ENCODE data around the gene TMTC2.
A peak's percentile ranks its signal among the peaks of the same experiment; 100 is the strongest.

TMTC2 gene

DNA sequence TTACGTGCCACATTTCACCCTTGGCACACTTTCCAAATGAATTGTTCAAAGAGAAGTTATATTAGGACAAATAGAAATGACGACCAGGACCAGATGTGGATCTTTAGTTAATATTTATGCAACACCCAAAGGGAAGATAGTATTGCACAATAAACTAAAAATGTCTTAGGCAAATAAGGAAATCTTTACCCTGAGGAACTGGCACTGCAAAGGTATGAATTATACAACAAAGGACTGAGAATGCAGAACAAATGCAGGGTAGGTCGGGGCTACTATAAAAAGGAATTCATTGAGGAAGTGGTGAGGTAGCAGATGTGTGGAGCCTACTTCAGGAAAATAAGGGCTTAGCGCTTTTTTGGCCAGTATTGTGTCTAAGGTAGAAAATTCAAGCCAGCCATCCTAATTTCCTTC, 3.9 kb upstream of the TMTC2 start:
- no peak for DNase-seq

DNA sequence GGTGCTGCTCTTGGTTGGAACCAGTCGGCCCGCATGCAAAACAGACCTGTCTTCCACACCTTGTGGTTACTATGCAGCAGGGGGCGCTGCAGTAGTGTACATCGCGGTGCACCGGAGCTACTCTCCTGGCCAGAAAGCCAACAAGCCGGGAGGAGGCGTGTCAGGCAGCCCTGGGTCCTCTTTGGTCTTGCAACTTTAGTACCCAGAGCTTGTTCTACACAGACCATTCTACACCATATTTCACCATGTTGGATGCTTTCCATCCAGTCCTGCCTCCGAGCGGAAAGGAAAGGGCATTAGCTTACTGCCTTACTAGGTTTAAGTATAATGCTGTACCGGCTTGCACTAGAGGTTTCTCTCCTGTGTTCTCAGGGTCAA, 927 bp upstream of the TMTC2 start:
- DNase-seq = peak; percentile 75

DNA sequence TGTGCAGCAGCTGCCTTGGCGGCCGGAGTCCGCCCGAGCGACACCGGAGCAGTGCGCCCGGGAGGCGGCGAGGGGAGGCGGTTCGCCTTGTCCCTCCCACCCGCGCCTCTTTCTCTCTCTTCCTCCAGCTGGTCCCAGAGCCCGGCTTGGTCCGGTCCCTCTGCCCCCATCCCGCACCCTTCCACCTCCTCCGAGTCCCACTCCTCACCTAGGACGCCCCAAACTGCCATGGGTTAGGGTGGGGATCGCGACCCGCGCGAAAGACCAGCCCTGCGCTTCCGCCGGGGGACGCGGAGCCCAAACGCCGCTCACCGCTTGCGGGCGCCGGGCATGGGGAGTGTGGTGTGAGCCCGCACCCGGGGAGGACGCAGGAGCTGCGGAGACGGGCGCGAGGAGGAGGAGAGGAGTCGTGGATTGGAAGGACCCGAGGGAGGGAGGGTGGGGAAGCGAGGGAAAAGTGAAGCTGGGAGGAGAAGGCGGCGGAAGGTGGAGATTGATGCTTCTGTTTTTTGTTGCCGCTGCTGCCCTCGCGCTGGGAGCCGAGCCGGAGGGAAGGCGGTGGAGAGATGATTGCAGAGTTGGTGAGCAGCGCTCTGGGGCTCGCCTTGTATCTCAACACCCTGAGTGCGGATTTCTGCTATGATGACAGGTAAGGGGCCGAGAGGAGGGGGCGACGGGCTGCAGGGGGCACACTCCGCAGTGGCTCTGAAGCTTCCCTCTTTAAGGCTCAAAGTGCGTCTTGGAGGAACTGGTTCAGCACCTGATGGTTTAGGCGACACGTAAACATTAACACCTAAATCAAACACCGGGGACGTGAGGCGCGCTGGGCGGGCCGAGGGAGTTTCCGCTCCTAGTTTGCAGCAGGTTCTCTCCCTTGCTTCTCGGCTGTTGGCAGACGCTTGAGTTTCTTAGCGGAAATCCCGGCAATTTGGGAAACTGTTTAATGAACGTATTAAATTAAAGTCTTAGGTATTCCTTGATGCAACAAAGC, 610 bp downstream of the TMTC2 start:
- DNase-seq = peak; percentile 31

DNA sequence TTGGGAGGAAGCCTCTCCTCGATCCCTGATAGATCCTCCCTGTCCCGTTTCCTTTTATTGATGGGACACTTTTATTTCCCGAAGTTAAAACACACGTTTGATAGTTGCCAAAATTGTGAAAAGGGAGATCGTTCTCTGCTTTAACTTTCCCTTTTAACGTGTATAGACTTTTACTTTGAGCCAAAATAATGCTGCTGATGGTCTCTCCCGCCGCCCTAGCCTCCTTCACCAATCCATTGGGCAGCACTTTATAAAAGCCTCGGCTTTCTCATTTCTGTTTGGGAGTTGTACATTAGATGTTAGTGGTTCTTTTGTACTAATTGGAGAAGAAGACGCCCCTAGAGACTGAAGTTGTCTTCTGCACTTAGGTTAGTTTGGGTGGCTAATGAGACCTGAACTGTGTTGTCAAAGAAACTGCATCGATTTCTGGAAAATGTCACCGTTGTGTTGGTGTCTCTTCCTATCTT, 1.4 kb downstream of the TMTC2 start:
- no peak for DNase-seq

DNA sequence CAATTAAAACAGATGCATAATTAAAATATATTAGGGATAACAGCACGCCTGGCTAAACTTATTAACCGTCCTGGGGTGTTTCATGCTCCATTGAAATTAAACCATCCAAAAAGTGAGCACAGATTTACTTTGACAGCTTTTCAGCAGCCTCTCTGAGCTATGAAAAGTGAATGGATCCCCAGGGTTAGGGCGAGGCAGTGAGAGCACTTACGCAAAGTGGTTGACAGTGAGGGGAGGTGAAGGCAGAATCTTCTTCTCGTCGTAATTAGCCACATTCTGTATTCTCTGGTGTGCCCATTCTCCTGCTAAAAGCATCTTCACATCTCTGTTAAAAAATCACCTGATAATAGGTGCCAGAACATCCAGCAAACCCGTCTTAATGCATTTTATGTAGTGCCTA, 1.9 kb downstream of the TMTC2 start:
- DNase-seq = no peak

DNA sequence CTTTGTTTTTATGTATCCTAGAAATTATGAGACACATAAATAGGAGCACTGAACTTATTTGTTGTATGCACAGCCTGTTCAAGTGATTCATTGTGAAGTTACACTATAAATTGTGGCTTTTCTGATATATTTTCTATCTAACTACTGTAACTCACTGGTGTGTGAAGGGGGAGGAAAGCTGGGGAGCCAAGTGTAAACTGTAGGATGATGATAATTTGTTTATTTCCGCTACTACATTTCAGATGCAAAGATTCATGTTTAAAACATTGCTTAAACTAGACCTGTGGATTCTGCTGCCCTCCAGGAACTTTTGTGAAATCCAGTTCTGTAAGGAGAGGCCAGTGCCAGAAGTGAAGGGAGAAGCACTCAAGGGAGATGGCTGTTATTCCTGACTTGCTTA, 3.3 kb downstream of the TMTC2 start:
- DNase-seq = no peak

DNA sequence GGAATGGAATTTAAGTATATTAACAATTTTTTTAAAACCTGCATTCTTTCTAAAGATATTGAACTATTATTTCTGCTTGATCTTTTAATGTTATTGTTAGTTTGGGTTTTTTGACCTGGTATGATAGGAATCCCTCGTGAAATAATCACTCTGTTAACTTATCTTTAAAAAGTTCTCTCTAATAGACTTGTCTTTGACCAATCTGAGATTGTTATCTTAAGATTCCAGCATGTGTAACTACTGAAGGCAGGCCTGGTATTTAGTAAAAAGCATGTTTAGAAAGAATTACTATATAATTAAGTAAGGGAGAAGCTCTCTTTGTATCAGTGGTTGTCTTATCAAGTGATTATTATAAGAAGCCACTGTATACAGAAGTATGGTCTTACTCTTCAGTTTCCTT, 4.8 kb downstream of the TMTC2 start:
- no peak for DNase-seq

DNA sequence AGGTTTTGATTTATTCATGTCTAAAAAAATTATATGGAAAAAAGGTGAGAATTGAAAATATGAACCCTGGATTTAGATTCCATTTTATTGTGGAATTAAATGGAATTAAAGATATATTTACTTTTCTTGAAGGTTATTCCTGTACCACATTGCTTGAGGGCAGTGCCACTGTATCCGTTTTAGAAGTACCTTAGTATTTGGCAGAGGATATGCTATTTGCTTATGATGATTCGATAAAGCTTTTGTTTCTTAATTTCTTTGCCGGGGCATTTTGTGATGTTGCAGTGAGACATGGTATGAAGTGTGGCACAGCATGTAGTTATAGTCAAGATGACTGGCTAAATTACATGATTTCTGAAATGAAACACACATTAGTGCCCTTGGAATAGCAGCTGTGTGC, 7.6 kb downstream of the TMTC2 start:
- DNase-seq = no peak

DNA sequence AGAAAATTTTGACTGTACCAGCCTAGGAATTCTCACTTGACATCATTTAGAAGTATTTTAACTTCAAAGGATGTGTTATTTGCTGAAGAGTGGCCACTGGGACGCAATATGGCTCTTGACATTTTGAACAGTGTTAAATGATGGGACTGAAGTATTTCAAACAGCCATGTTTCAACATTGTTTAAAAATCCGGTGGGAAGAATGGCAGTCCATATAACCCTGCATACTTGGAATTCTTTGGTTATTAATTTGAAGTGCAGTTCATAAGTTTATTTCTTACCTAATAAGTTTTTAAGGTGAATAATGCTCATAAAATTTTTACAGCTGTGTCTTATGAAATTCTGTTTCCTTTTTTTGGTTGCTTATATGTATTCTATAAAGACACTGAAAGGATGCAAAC, 8.3 kb downstream of the TMTC2 start:
- no peak for DNase-seq

DNA sequence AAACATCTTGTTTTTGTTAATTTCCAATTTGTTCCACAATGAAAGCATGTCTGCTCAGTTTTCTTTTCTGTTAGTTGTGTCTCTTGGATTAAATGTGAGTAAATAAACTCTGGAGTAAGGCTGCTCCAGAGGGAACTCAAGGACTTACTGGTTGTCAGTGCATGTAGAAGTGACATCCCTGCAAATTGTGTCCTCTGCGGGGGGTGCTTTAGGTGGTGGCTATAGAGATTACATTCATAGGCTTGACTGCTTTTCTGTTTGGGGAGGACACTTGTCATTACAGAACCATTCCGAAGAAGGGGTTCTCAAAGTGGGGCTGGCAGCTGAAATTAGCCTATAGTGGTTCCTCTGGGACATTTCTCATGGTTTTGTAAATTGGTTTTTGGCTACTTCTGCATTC, 8.8 kb downstream of the TMTC2 start:
- no peak for DNase-seq

DNA sequence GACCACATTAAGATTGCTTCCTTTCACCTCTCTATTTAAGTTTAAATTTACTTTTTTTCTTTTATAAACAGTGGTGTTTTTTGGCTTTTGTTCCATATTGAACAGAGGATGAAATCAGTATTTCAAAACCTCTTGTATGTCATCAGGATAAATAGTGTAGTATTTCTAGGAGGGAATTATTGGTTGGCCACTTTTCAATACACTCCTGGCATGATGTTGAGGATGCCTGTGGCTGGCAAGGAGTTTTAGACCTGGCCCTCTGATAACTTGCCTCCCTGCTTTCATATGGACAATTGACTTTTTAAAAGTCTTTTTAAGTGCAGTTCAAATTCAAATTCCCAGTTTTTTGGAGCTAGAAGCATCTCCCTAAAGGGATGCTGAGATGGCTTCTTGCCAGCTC, 9.8 kb downstream of the TMTC2 start:
- DNase-seq = no peak

DNA sequence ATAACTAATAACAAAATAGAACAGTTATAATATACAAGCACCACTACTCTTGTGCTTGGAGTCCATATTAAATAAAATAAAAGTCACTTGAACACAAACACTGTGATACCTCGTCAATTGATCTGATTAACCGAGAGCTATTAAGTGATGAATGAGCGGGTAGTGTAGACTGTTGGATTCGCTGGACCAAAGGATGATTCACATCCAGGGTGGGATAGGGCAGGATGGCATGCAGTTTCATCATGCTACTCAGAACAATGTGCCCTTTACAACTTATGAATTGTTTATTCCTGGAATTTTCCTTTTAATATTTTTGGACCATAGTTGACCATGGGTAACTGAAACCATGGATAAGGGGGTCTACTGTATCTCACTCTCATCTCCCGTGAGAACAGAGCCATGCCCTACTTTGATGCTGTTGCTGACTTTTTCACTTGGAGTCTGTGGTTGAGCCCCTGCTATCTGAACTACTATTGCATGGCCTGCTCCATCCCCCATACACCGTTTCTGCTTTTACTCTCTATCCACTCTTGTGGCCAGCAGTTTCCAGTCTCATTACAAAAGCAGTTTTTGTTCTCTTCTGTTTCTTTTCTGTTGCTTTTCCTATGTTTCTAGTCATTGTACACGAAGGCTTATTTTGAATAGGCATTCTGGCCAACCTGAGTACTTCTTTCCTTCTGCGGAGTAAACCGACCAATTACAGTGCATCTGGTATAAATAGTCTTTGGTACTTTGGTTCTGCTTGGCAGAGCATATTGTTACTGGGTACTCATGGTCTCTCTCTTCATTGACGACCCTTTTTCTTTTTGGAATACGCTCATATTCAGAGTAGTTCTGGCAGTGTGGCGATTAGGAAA, 12.2 kb downstream of the TMTC2 start:
- DNase-seq = no peak

DNA sequence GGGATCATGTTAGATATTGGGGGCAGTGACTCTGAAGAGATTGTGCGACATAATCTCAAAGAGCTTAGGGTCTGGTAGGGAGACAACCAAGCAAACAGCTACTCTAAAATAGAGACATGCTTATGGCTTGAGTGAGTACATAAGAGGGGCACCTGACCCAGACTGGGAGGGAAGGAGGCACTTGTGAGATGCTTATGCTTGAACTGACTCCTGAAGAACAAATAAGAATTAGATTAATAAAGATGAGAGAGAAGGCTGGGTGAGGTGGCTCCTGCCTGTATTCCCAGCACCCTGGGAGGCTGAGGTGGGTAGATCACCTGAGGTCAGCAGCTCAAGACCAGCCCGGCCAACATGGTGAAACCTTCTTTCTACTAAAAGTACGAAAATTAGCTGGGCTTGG, 19.1 kb downstream of the TMTC2 start:
- DNase-seq = no peak

DNA sequence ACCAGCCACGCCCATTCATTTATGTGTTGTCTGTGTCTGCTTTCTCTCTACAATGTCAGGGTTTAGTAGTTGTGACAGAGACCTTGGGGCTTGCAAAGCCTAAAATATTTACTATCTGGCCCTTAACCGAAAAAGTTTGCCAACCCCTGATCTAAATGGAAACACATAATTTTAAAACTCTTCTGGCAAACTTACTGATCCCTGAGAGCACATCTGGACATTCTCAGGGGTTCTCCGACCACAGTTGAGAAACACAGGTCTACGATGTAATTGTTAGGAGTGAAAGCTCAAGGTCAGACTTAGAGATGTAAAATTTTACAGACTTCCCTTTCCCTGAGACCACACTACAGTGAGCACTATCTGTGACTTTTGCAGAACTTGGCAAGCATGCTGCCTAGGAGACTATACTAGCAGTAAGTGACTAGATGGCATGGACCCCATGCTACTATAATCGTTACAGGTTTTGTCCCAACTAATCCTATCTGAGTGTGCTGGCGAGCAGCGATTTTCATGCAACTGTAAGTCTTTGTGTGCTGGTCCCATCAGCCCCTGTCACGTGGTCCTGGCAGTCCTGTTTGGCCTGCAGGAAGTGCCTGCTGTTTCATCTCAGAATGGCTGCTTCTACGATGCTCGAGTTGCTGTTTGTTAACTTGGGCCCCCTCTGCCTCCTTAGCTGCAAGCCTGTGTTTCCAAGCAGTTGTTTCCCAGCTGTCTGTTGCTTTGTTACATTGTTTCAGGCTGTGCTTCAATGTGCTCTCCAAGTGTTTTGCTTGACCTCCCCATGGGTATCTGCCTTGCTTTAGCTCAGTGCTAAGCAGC, 21.6 kb downstream of the TMTC2 start:
- no peak for DNase-seq

DNA sequence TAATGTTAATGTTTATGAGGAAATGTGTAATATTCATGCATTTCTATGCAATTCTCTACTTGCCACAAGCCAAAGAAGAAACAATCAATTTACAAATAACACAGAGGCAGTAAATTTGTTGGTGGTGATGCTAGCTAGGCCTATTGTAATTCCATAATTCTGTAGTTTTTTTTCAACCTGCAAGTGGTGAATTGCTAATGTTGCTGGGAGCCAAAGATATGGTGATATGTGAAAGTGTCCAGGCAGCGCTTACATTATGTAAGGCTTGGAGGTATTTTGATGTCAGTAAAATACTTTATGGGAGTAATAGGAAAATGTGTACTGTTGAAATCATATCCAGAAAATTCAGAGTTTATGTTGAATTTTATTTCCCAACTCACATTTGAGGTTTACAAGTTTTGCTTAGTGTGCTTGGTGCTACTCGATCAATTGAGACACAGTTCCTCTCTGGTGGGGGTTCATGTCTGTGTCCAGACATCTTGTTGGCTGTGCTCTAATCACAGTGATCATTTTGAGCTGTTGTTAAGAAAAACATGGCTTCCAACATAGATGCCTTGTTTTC, 23.2 kb downstream of the TMTC2 start:
- no peak for DNase-seq

DNA sequence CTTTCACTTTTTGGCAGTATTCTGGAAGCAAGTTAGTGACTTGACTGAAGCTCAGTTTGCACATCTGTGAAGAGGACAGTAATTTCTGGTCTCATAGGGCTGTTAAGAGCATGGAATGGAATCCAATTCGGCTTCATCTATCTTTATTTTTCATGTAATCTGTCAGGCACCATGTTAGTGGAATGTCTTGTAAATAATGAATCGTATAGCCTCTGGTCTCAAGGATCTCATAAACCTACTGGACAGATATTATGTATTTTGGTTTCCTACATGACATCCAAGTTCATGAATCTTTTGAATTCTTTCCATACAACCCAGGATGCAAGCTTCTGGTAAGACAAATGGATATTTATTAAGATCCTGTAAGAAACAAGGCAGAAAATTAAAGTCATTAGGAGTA, 24.0 kb downstream of the TMTC2 start:
- DNase-seq = no peak

DNA sequence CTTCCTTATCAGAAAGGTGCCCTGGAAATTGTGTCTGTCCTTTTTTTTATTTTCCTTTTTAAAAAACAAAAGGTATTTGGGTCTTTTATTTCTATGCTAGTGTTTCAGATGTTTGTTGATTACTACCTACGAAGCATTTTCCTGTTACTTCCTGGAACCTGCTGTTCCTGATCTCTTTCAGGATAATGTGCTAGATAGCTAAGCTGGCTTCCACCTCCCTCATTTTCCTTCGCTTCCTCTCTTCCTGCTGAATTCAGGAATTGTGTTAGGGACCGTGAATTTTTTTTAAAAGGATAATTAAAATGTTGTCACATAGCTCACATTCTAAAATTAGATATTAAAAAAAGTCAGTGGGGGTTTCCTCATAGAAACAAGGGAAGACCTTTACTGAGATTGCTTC, 27.7 kb downstream of the TMTC2 start:
- no peak for DNase-seq

DNA sequence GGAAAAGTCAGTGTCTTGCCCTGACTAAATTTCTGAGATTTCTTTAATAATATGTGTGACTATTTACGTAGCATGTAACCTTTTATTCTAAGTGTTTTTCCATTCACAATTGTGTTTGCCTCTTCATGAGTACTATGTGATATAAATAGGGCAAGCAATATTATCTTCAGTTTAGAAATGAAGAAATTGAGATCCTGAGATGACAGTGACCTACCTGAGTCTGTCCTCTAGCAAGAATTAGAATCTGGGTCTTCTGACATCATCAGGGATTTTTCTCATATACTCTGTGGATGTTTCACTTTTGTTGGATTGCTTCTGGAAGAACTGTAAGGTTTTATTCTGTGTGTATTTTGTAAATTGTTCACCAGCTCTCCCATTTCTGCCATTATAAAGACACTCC, 35.0 kb downstream of the TMTC2 start:
- no peak for DNase-seq

DNA sequence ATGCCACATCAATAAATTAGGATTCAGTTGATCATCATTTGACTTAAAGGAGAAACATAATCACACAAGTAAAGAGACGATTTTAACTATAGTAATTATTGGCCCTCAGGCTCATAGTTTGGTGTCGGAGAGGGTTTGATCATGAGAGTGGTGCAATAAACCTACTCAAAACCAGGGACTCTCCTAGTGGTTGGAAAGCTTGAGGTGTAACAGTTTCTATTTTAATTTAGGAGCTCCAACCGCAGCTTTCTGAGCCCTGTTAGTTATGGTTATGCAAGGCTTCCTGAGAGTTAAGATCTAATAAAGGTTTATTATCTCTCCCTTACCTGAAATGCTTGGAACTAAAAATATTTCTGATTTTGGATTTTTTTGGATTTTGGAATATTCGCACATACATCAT, 36.4 kb downstream of the TMTC2 start:
- no peak for DNase-seq

DNA sequence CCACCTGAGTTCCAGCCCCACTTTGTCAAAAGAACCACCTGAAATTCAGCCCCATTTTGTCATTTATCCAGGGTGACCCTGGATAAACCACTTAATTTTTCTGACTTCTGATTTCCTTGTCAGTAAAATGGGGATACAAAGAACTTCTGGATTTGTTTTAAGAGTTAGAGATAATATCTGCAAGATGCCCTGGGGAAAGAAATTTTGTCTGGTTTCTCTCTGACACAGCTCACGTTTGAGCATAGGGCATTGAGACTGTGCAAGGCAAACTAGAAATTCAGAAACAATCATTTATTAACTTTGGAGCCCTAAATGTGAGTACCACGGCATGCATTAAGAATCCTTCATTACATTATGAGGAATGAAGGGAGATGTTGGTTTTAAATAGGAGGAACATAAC, 37.2 kb downstream of the TMTC2 start:
- DNase-seq = no peak

DNA sequence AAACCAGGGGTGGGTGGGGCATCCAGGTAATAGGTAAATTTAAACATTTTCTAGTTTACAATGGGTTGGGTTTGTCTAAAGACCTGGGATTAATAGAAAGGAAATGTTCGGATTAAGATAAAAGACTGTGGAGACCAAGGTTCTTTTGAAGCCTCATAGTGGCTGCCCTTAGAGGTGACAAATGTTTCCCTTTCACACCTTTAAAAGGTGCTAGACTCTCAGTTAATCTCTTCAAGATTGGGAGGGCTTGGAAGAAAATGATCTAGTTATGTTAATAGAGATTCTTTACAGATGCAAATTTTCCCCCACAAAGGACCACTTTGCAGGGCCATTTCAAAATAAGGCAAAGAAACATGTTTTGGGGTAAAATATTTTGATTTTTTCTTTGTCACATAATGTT, 39.0 kb downstream of the TMTC2 start:
- no peak for DNase-seq

DNA sequence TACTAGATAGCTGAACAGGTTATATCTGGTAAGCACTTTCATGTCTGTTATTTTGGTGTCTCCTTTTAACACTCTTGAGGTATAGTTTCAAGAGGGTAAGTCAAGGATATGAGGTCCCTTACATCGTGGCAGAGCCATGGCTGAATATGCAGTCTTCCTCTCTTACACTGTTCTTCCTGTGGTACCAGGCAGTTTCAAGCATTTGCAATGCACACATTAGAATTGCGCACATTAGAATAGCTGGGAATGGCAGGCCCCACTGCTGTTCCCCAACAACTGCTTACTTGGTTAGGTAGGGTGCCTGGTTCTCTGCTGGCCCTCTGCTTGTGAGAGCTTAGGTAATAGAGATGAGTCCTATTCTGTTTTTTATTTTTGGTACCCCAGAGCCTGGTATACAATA, 41.2 kb downstream of the TMTC2 start:
- no peak for DNase-seq

DNA sequence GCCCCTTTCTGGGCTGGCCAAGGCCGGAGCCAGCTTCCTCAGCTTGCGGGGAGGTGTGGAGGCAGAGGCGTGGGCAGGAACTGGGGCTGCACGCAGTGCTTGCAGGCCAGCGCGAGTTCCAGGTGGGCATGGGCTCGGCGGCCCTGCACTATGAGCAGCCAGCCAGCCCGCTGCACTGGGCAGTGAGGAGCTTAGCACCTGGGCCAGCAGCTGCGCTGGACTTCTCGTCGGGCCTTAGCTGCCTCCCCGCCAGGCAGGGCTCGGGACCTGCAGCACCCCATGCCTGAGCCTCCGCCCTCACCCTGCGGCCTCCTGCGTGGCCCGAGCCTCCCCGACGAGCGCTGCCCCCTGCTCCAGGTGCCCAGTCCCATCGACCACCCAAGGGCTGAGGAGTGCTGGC, 42.0 kb downstream of the TMTC2 start:
- no peak for DNase-seq

Data from effector CD8-positive, alpha-beta T cell (primary cell).